Body of pancreas (tissue), 4 donors: ENCODE results near the gene SLC45A1. TPM values are rescaled to one million over a fixed set of nuclear protein-coding genes. Genes with fewer than 3 reads are reported as not detected.
A peak's percentile ranks its signal among the peaks of the same experiment; 100 is the strongest.

ENCODE experiments used
- ATAC-seq: fragments of 150-250 bp; one replicate; pipeline ENCODE4 v1.9.1; 2016
- DNase-seq, 4 donors: peaks; one replicate each; pipeline ENCODE4 v3.0.0-alpha.2; 2019
- H3K27ac ChIP-seq, 4 donors: fragments of 200-600 bp; sonication (generic); 1 replicate in 3 of 4; 2 replicates in 1 of 4; pipeline versions ENCODE4 v1.5.1 to v1.6.1; 2016 to 2019; ENCODE audit warnings: mild to moderate bottlenecking in 1 of 4, mixed read lengths in 1 of 4, moderate library complexity in 1 of 4
- H3K27me3 ChIP-seq, 2 donors: fragments of 200-600 bp; sonication (generic); one replicate each; pipeline ENCODE4 v1.6.0; 2016; ENCODE audit warnings: mild to moderate bottlenecking in 1 of 2
- H3K36me3 ChIP-seq, 2 donors: fragments of 200-600 bp; sonication (generic); replicated peaks in 1 of 2; 2 replicates each; pipeline ENCODE4 v1.5.1; 2016; ENCODE audit warnings: low read depth in 2 of 2; ENCODE audit not compliant: insufficient read depth in 1 of 2
- H3K4me1 ChIP-seq: fragments of 200-600 bp; sonication (generic); one replicate; pipeline ENCODE4 v1.6.0; 2016
- H3K4me3 ChIP-seq, 2 donors: fragments of 200-600 bp; sonication (generic); 1 replicate in 1 of 2; 2 replicates in 1 of 2; pipeline ENCODE4 v1.5.1; 2016 to 2019
- H3K9me3 ChIP-seq, 3 donors: fragments of 200-600 bp; sonication (generic); 1 replicate in 2 of 3; 2 replicates in 1 of 3; pipeline ENCODE4 v1.5.1; 2016
- POLR2A ChIP-seq, 3 donors: fragments of 450-650 bp; IDR thresholded peaks; one replicate each; pipeline ENCODE4 v1.6.1; 2016; ENCODE audit warnings: antibody characterized with exemption in 3 of 3, mild to moderate bottlenecking in 2 of 3
- WGBS, 2 donors: methylation state at CpG; one replicate each; pipeline ENCODE4 v1.1.5; 2017; 5-methylcytosine and 5-hydroxymethylcytosine counted together
- intact Hi-C: fragments of 100-400 bp; cut with DNase I; formaldehyde crosslinking; loops from one replicate; pipeline ENCODE4 v1.15.1; 2023
- total RNA-seq, 2 donors: library from RNA; depleted of rRNA; stranded (reverse); fragments of >200 nt; gene quantifications; one replicate each; pipeline ENCODE4 v1.1.0, GENCODE V29; 2016
- TF ChIP-seq, protein P1 (sequence below), 7 experiments: fragments of 450-650 bp in 4 of 7; fragments of 200-600 bp in 3 of 7; sonication (generic) in 3 of 7; IDR thresholded peaks; one replicate each; pipeline ENCODE4 v1.5.1; 2016 to 2019; ENCODE audit warnings: antibody characterized with exemption in 7 of 7

The SLC45A1 gene
- total RNA-seq, 2 donors from 2014 or later: 1.6 TPM; not detected in 1

DNA sequence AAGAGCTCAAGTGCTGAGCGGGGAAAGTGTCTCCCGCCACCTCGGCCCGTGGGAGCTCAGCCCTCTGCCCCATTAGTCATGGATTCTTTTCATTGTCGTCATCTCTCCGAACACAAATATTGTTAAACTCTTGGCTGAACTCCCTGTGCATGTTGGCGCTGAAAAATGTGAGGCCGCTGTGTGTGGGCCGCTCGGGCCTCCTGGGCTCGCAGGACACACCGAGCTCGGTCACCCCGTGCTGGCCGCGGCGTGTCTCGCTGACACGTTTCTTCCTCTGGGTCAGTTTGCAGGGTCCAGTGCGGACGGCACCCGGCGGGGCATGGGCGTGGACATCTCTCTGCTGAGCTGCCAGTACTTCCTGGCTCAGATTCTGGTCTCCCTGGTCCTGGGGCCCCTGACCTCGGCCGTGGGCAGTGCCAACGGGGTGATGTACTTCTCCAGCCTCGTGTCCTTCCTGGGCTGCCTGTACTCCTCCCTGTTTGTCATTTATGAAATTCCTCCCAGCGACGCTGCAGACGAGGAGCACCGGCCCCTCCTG, 25.6 kb downstream of the SLC45A1 start:
- H3K36me3 ChIP-seq: no peaks in the 10 kb centered on the region
- H3K9me3 ChIP-seq: no peaks in the 10 kb centered on the region
- TF ChIP-seq, protein P1, sequence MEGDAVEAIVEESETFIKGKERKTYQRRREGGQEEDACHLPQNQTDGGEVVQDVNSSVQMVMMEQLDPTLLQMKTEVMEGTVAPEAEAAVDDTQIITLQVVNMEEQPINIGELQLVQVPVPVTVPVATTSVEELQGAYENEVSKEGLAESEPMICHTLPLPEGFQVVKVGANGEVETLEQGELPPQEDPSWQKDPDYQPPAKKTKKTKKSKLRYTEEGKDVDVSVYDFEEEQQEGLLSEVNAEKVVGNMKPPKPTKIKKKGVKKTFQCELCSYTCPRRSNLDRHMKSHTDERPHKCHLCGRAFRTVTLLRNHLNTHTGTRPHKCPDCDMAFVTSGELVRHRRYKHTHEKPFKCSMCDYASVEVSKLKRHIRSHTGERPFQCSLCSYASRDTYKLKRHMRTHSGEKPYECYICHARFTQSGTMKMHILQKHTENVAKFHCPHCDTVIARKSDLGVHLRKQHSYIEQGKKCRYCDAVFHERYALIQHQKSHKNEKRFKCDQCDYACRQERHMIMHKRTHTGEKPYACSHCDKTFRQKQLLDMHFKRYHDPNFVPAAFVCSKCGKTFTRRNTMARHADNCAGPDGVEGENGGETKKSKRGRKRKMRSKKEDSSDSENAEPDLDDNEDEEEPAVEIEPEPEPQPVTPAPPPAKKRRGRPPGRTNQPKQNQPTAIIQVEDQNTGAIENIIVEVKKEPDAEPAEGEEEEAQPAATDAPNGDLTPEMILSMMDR (IDR thresholded peaks at IDR 0.05): no peak
- TF ChIP-seq POLR2A (IDR thresholded peaks at IDR 0.05): peak in 1 of 3 donors; percentile 28
- H3K27me3 ChIP-seq: no peaks in the 10 kb centered on the region
- intact Hi-C loops: no loop called here
- peak; percentile 84 for ATAC-seq
- H3K4me3 ChIP-seq: no peak overlapping the region
- peaks cover 16% of the 10 kb centered on the region for H3K4me1 ChIP-seq
- H3K27ac ChIP-seq: peak overlapping the region; percentile 54 to 85 (median 72)
- DNase-seq: peak; percentile 51 to 71 (median 68)
- 45 to 51% methylated on average over 31 to 32 of the region's 32 CpGs for WGBS, 2 donors

DNA sequence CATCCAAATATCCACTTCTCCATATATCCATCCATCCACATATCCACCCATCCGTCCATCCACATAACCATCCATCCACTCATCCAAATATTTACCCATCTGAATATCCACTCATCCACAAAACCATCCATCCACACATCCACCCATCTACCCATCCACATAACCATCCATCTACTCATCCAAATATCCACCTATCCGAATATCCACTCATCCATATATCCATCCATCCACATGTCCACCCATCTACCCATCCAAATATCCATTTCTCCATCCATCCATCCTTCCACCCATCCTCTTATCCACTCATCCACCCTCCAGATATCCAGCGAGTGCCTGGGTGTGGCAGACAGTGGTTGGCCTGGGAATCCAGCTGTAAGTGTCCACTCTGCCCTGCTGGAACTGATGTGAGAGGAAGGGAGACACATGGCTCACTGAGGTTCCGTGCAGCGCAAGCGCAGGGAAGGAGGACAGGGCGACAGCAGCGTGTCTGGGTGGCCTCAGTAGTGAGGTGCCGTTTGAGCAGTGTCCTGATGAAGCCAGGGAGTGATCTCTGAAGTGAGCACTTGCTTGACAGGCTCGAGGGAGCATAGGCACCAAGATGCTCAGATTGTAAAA, 27.1 kb downstream of the SLC45A1 start:
- H3K9me3 ChIP-seq: no peaks in the 10 kb centered on the region
- 75 to 79% methylated on average over 10 of the region's 10 CpGs for WGBS, 2 donors
- intact Hi-C loops: loop anchor here (5.0 kb wide), 1 partner anchor 368 kb away; no protein-coding TSS in a partner anchor
- no peak overlapping the region for H3K4me3 ChIP-seq
- H3K36me3 ChIP-seq: no peaks in the 10 kb centered on the region
- ATAC-seq (no peak), DNase-seq (no peak)
- TF ChIP-seq, protein P1 (IDR thresholded peaks at IDR 0.05): no peak
- TF ChIP-seq POLR2A (IDR thresholded peaks at IDR 0.05): no peak
- no peak overlapping the region for H3K27ac ChIP-seq
- no peaks in the 10 kb centered on the region for H3K27me3 ChIP-seq
- peaks cover 15% of the 10 kb centered on the region for H3K4me1 ChIP-seq

DNA sequence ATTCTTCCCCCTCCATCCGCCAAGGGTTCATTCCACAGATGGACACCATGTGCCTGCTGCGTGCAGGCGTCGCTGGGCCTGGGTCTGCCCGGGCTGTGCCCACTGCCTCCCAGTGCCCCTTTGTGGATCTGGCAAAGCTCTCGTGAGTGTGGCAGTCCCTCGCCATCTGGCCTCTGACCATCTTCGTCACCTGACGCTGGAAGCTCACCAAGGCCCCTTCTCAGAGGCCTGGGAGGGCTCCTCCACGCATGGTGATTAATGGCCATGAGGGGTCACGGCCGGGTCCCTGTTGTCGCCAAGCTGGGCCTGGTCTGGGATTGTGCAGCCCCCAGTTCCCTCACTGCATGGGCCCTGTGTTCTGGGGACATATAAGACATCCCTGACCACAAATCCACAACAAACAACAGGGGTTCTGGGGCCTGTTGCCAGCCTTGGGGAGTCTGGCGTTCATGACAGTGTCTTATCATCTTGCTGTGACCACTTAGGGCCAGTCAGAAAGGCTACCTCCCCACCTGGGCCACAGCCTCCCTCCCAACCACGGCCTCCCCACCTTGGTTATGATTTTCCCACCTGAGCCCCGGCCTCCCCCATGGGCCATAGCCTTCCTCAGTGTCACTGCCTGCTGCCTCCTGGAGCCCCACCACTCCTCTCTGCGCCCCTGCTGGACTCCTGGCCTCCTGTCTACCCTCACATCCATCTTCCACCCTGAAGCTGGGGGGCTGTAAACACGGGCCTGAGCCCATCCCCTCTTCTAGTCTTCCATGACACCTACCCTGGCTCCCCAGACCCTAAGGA, 27.9 kb downstream of the SLC45A1 start:
- no peak for TF ChIP-seq POLR2A (IDR thresholded peaks at IDR 0.05)
- TF ChIP-seq, protein P1 (IDR thresholded peaks at IDR 0.05): no peak
- 63 to 85% methylated on average over 4 to 18 of the region's 18 CpGs for WGBS, 2 donors
- intact Hi-C loops: loop anchor here (5.0 kb wide), 1 partner anchor 369 kb away; no protein-coding TSS in a partner anchor
- peaks cover 17% of the 10 kb centered on the region for H3K4me1 ChIP-seq
- H3K27ac ChIP-seq: no peak overlapping the region
- DNase-seq (no peak), ATAC-seq (no peak)
- no peaks in the 10 kb centered on the region for H3K36me3 ChIP-seq
- H3K4me3 ChIP-seq: no peak overlapping the region
- no peaks in the 10 kb centered on the region for H3K9me3 ChIP-seq
- no peaks in the 10 kb centered on the region for H3K27me3 ChIP-seq

DNA sequence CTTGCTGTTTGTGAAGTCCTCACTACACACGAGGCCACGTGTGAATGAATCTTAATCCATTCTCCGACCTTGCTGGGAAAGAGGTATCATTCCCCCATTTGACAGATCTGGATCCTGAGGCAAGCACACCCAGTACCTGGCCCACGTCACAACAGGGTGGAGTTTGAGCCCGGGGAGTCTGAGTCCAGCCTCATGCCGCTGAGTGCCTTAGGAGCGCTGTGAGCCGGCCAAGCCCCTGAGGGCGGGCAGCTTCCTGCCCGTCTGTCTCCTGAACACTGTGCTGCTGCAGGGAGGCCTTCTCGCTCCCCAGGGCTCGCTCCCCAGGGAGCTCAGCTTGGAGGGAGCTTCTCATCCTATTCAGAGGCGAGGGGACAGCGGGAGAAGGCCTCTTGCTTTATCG, 29.7 kb downstream of the SLC45A1 start:
- Histone ChIP-seq H3K4me1 (peaks cover 17% of the 10 kb centered on the region), H3K27ac (no peak overlapping the region), H3K4me3 (no peak overlapping the region), H3K27me3 (no peaks in the 10 kb centered on the region), H3K9me3 (no peaks in the 10 kb centered on the region), H3K36me3 (no peaks in the 10 kb centered on the region)
- intact Hi-C loops: loop anchor here (5.0 kb wide), 1 partner anchor 370 kb away; no protein-coding TSS in a partner anchor
- no peak for ATAC-seq
- TF ChIP-seq, protein P1 (IDR thresholded peaks at IDR 0.05): no peak
- TF ChIP-seq POLR2A (IDR thresholded peaks at IDR 0.05): no peak
- no peak for DNase-seq
- WGBS, 2 donors: 79 to 82% methylated on average over 9 to 15 of the region's 15 CpGs
